ENCODE data around the gene ZNF282. TPM values are rescaled to one million over a fixed set of nuclear protein-coding genes. Genes with fewer than 3 reads are reported as not detected.

Gene ZNF282
- total RNA-seq = 23.6 and 27.3 TPM in 2 replicates

DNA sequence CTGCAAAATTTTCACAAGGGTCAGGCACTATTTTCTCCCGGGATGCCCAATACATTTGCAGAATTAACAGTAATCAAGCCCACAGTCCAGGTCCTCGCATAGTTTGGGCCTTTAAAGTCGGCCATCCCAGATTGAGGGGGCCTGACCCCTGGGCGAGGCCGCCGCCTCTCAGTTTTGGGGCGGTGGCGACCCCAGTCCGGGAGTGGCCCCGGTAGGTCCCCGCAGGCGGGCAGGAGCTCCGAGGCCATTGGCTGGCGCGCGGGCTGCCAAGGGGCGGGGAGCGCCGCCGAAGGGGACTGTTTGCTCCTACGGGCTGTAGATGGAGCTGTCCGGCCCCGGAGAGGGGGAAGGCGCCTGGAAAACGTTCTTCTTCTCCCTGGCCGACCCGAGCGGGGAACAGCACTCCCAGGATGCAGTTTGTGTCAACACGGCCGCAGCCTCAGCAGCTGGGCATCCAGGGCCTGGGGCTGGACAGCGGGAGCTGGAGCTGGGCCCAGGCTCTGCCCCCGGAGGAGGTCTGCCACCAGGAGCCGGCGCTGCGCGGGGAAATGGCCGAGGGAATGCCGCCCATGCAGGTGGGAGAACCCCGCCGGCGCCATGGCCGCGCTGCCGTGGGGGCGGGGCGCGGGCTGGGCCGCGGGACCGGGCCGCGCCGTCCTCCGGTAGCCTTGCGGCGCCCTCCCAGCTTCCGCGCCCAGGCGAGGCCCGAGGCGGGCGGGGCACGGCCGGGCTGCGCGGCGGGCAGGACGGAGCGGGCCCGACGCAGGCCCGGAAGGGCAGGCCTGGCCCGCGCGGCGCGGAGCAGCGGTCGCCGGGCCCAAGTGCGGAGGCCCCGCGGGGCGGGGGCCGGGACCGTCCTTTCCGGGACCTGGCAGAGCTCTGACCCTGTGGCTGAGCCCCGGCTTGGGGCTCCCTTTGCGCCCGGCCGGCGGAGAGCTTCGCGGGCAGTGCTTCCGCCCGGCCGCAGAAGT, at the start of gene ZNF282:
Gene ZNF282 (plus strand): TSS at position 367 of the 971 bp plus-strand sequence. CDS start 44 bp downstream, at position 411.

GRCh38 chr7:149147072-149147751, 48.1 kb upstream of the ZNF282 start, which contains the start of gene ZNF398:
Gene ZNF398, plus strand, starts transcription at chr7:149147453. Its CDS starts 290 bp downstream, at chr7:149147743.

DNA sequence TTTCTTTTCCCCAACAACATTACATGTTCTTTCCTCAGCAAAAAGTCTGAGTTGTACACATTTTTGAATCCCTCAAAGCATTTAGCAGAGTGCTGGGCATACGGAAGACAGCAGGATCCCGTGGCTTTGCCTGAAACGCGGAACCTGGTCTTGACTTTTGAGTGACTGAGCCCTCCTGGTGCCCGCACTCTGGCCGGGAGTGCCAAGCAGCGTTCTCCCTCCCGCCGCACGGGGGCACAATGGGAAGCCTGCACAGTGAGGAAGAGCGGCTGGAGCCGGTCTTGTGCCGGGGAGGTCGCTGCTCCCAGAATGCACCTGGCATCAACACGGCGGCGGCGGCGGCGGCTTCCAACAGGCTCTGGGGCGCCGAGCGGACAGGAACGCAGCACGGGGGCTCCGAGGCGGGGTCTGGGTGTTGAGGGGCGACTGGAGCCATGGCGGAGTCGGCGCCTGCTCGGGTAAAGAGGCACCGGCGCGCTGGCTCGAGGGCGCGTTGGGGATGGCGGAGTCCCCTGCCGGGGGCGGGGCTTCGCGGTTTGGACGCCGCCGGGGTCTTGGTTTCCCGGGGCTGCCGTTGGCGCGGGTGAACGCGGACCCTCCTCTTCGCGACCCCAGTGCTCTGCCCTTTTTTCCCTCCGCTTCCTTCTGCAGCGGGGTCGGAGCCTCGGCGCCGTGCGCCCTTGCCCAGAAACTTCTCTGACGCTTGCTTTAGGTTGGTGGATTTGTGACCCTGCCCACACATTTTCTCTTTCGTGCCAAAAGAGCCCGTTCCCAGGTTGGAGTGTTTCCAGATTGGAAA, 44.2 kb downstream of the ZNF282 start, which contains the start of gene ZNF212:
Gene ZNF212 (plus strand): TSS at position 307 of the 799 bp plus-strand sequence. CDS start 128 bp downstream, at position 435.

GRCh38 chr7:149261829-149262617, 66.7 kb downstream of the ZNF282 start, which contains the start of gene ZNF783:
Gene ZNF783, plus strand, starts transcription at chr7:149262196. Its CDS starts 138 bp downstream, at chr7:149262334.

Other genes starting within 250 kb of the ZNF282 start
- gene PDIA4, start 167.0 kb upstream of the ZNF282 start, total RNA-seq = 290 and 300 TPM in 2 replicates
- 5.3 and 7.6 TPM in 2 replicates for gene ZNF786, start 104.8 kb upstream of the ZNF282 start, total RNA-seq
- 1.5 and 2.7 TPM in 2 replicates for gene ZNF425, start 69.2 kb upstream of the ZNF282 start, total RNA-seq
- gene ZNF398, start 48.1 kb upstream of the ZNF282 start, total RNA-seq = 6.0 and 7.6 TPM in 2 replicates
- gene ZNF212, start 44.1 kb downstream of the ZNF282 start, total RNA-seq = 4.2 and 4.7 TPM in 2 replicates
- 4.8 and 5.6 TPM in 2 replicates for gene ZNF783, start 66.7 kb downstream of the ZNF282 start, total RNA-seq

Data from dermis lymphatic vessel endothelial cell (primary cell).